GM23248 (cell line): ENCODE measurements around the gene VIPR2. TPM values are rescaled to one million over a fixed set of nuclear protein-coding genes. Genes with fewer than 3 reads are reported as not detected.
"Not testable (repeated sequence)": the region's sequence is repeated elsewhere in the genome, so short reads cannot be mapped to it uniquely, and the experiment has no call there.

ENCODE experiments used
- DNase-seq: peaks from one replicate; pipeline ENCODE4 v3.0.0-alpha.2; 2015
- H2AFZ ChIP-seq: fragments of 200-600 bp; sonication (generic); 2 replicates; pipeline ENCODE4 v1.6.1; 2016; ENCODE audit warnings: antibody characterized with exemption
- H3F3A ChIP-seq: fragments of 200-600 bp; sonication (generic); 2 replicates; pipeline ENCODE4 v1.6.1; 2016; ENCODE audit warnings: mild to moderate bottlenecking, antibody characterized with exemption, mixed run types; ENCODE audit not compliant: insufficient read depth
- H3K27ac ChIP-seq: fragments of 200-600 bp; sonication (generic); 2 replicates; pipeline ENCODE4 v1.5.1; 2016; ENCODE audit warnings: mild to moderate bottlenecking
- H3K27me3 ChIP-seq: fragments of 200-600 bp; sonication (generic); replicated peaks from 2 replicates; pipeline ENCODE4 v1.6.1; 2016; ENCODE audit warnings: mild to moderate bottlenecking; ENCODE audit not compliant: insufficient read depth
- H3K36me3 ChIP-seq: fragments of 200-600 bp; sonication (generic); 2 replicates; pipeline ENCODE4 v1.6.1; 2016; ENCODE audit warnings: low read depth, mild to moderate bottlenecking
- H3K4me1 ChIP-seq: fragments of 200-600 bp; sonication (generic); 2 replicates; pipeline ENCODE4 v1.6.1; 2016; ENCODE audit warnings: mild to moderate bottlenecking; ENCODE audit not compliant: insufficient read depth
- H3K4me2 ChIP-seq: fragments of 200-600 bp; sonication (generic); one replicate; pipeline ENCODE4 v1.6.1; 2016; ENCODE audit warnings: mild to moderate bottlenecking; ENCODE audit not compliant: unreplicated experiment
- H3K4me3 ChIP-seq: fragments of 200-600 bp; sonication (generic); 2 replicates; pipeline ENCODE4 v1.5.1; 2016; ENCODE audit warnings: mild to moderate bottlenecking
- H3K79me2 ChIP-seq: fragments of 200-600 bp; sonication (generic); 2 replicates; pipeline ENCODE4 v1.6.1; 2016; ENCODE audit warnings: mild to moderate bottlenecking; ENCODE audit not compliant: insufficient read depth
- H3K9ac ChIP-seq: fragments of 200-600 bp; sonication (generic); 2 replicates; pipeline ENCODE4 v1.6.1; 2016; ENCODE audit warnings: mild to moderate bottlenecking
- H3K9me2 ChIP-seq: fragments of 200-600 bp; sonication (generic); 2 replicates; pipeline ENCODE4 v1.6.1; 2016; ENCODE audit warnings: mixed run types, mild to moderate bottlenecking, moderate library complexity; ENCODE audit not compliant: insufficient read depth
- H3K9me3 ChIP-seq: fragments of 200-600 bp; sonication (generic); one replicate; pipeline ENCODE4 v1.6.1; 2017; ENCODE audit warnings: low read depth
- H4K20me1 ChIP-seq: fragments of 200-600 bp; sonication (generic); 2 replicates; pipeline ENCODE4 v1.6.0; 2016; ENCODE audit not compliant: insufficient read depth
- EZH2 ChIP-seq: fragments of 200-600 bp; sonication (generic); IDR thresholded peaks from 2 replicates; pipeline ENCODE4 v1.6.1; 2018; ENCODE audit warnings: antibody characterized with exemption, mild to moderate bottlenecking; ENCODE audit not compliant: insufficient read depth, poor library complexity, severe bottlenecking
- EZH2phosphoT487 ChIP-seq: fragments of 200-600 bp; sonication (generic); IDR thresholded peaks from 2 replicates; pipeline ENCODE4 v1.6.1; 2018; ENCODE audit warnings: antibody characterized with exemption, moderate library complexity, mild to moderate bottlenecking, low read depth; ENCODE audit not compliant: insufficient read depth
- WGBS, 2 experiments: methylation state at CpG; one replicate each; pipeline ENCODE4 v1.1.6; 2015 to 2017; ENCODE audit warnings: low lambda C conversion rate in 2 of 2, low coverage in 1 of 2; ENCODE audit errors: missing lambda C conversion rate in 2 of 2; 5-methylcytosine and 5-hydroxymethylcytosine counted together
- in situ Hi-C: fragments of 300-500 bp; cut with MboI; formaldehyde crosslinking; loops from 2 replicates; pipeline ENCODE4 v1.15.0; 2020
- polyA plus RNA-seq: library from polyadenylated mRNA; unstranded; fragments of >200 nt; fragmentation: Nextera tagmentation; extraction: Ambion mirVana; gene quantifications from 2 replicates; pipeline ENCODE4 v1.2.1, GENCODE V29; 2016
- total RNA-seq: library from RNA; depleted of rRNA; stranded (reverse); fragments of >200 nt; shearing (Covaris generic); gene quantifications from 2 replicates; pipeline ENCODE4 v1.2.3, GENCODE V29; 2014

VIPR2 gene
- total and polyA plus RNA-seq, 2 experiments from 2014 or later, result not detected

- H2AFZ ChIP-seq, result no peak overlapping the region
- H3K36me3 ChIP-seq, result no peaks in the 10 kb centered on the region
- no peaks in the 10 kb centered on the region for H3K9me3 ChIP-seq
- in situ Hi-C loops, result no loop called here
- no peak for DNase-seq
- H3K4me2 ChIP-seq, result no peak overlapping the region
- H4K20me1 ChIP-seq, result no peaks in the 10 kb centered on the region
- H3K4me3 ChIP-seq, result no peak overlapping the region
- no peak overlapping the region for H3K27ac ChIP-seq
- no peaks in the 10 kb centered on the region for H3K27me3 ChIP-seq
- TF ChIP-seq EZH2 (no peak), EZH2phosphoT487 (no peak)
- H3K79me2 ChIP-seq, result no peaks in the 10 kb centered on the region
- H3K9ac ChIP-seq, result no peak overlapping the region
- no peaks in the 10 kb centered on the region for H3K4me1 ChIP-seq
- 10 to 11% methylated on average over 9 of the region's 9 CpGs for WGBS, 2 experiments
- H3F3A ChIP-seq, result no peaks in the 10 kb centered on the region
- H3K9me2 ChIP-seq, result no peaks in the 10 kb centered on the region
Measured at GRCh38 chr7:159172400-159172799, 27.7 kb upstream of the VIPR2 start.

DNA sequence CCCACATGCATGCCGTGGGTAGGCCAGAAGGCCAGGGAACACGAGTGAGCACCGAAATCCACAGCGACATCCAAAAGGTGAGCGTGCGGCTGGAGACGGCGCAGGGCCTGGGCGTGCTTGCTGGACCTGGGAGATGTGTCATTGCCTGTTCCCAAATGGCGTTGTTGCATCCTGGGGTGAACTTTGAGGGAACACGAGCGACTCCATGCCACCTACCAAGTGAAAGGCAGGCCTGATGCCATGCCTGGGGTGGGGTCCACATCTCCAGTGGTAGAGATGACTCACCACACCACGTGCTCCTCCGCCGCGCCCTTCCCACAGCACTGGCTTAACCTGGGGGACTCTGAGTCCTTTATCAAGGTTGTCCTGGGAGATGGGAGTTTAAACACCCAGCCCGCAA, 24.7 kb upstream of the VIPR2 start:
- in situ Hi-C loops, result no loop called here
- no peaks in the 10 kb centered on the region for H3F3A ChIP-seq
- no peak overlapping the region for H3K4me2 ChIP-seq
- no peak overlapping the region for H3K4me3 ChIP-seq
- no peaks in the 10 kb centered on the region for H3K9me3 ChIP-seq
- no peaks in the 10 kb centered on the region for H4K20me1 ChIP-seq
- no peaks in the 10 kb centered on the region for H3K27me3 ChIP-seq
- 65 to 66% methylated on average over 17 of the region's 17 CpGs for whole genome bisulfite sequencing, 2 experiments
- H3K36me3 ChIP-seq, result no peaks in the 10 kb centered on the region
- DNase-seq, result no peak
- H3K27ac ChIP-seq, result no peak overlapping the region
- no peak for TF ChIP-seq EZH2phosphoT487
- TF ChIP-seq EZH2, result no peak
- H3K9me2 ChIP-seq, result no peaks in the 10 kb centered on the region
- H3K79me2 ChIP-seq, result no peaks in the 10 kb centered on the region
- no peaks in the 10 kb centered on the region for H3K4me1 ChIP-seq
- no peak overlapping the region for H3K9ac ChIP-seq
- H2AFZ ChIP-seq, result no peak overlapping the region

DNA sequence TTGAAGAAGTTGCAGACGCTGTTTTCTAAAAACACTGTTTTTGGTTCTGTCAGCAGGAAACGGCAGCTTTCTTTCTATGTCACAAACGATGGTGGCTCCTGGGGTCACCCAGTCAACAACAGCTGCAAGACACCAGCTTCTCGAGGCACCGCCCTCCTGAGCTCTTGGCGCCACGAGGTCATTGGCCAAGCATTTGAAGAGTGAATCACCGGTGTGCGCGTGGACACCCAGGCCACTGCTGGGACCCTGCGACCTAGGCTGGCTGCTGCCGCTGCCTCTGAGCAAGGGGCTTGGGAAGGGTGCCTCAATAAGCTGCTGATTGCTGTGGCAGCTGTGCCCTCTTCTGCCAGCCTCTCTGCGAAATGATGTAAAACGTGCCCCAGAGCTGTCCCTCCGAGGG, 22.5 kb upstream of the VIPR2 start:
- no peak for DNase-seq
- Histone ChIP-seq H3K9ac (no peak overlapping the region), H3K4me2 (no peak overlapping the region), H3K9me2 (no peaks in the 10 kb centered on the region), H2AFZ (no peak overlapping the region), H3F3A (no peaks in the 10 kb centered on the region), H3K27me3 (no peaks in the 10 kb centered on the region), H3K36me3 (no peaks in the 10 kb centered on the region), H3K4me3 (no peak overlapping the region), H4K20me1 (no peaks in the 10 kb centered on the region), H3K9me3 (no peaks in the 10 kb centered on the region), H3K27ac (no peak overlapping the region), H3K79me2 (no peaks in the 10 kb centered on the region), H3K4me1 (no peaks in the 10 kb centered on the region)
- in situ Hi-C loops, result no loop called here
- no peak for TF ChIP-seq EZH2
- TF ChIP-seq EZH2phosphoT487, result no peak
- 52 to 57% methylated on average over 15 of the region's 15 CpGs for WGBS, 2 experiments

DNA sequence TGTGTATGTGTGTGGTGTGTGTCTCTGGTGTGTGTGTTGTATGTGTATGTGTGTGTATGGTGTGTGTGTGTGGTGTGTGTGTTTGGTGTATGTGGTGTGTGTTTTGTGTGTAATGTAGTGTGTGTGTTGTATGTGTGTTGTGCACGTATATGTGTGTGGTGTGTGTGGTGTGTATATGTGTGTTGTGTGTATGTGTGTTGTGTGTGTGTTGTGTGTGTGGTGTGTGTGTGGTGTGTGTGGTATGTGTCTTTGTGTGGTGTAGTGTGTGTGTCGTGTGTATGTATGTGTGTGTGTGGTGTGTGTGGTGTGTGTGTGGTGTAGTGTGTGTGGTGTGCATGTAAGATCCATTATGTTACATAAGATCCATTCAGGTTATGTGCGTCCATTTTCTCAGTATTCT, 21.9 kb upstream of the VIPR2 start:
- no peak for DNase-seq
- 40 to 89% methylated on average over 1 to 3 of the region's 3 CpGs for WGBS, 2 experiments
- in situ Hi-C loops, result no loop called here

GRCh38 chr7:159165352-159165751, 20.7 kb upstream of the VIPR2 start:
- no peak for TF ChIP-seq EZH2phosphoT487
- no peak for TF ChIP-seq EZH2
- Histone ChIP-seq H3K27ac (no peak overlapping the region), H3K79me2 (no peaks in the 10 kb centered on the region), H2AFZ (no peak overlapping the region), H3F3A (no peaks in the 10 kb centered on the region), H3K27me3 (no peaks in the 10 kb centered on the region), H3K4me1 (no peaks in the 10 kb centered on the region), H3K9me2 (no peaks in the 10 kb centered on the region), H3K9me3 (no peaks in the 10 kb centered on the region), H4K20me1 (no peaks in the 10 kb centered on the region), H3K36me3 (no peaks in the 10 kb centered on the region), H3K4me3 (no peak overlapping the region), H3K9ac (no peak overlapping the region), H3K4me2 (no peak overlapping the region)
- 46 to 47% methylated on average over 6 of the region's 6 CpGs for WGBS, 2 experiments
- DNase-seq, result no peak
- in situ Hi-C loops, result no loop called here

More for the DNA sequence above, 21.9 kb upstream of the VIPR2 start:
- H4K20me1 ChIP-seq, result no peaks in the 10 kb centered on the region
- no peak overlapping the region for H3K4me2 ChIP-seq
- H2AFZ ChIP-seq, result no peak overlapping the region
- no peaks in the 10 kb centered on the region for H3K27me3 ChIP-seq
- no peak overlapping the region for H3K9ac ChIP-seq
- H3F3A ChIP-seq, result no peaks in the 10 kb centered on the region
- H3K9me2 ChIP-seq, result no peaks in the 10 kb centered on the region
- H3K36me3 ChIP-seq, result no peaks in the 10 kb centered on the region
- no peaks in the 10 kb centered on the region for H3K79me2 ChIP-seq
- H3K9me3 ChIP-seq, result no peaks in the 10 kb centered on the region
- TF ChIP-seq EZH2 (no peak), EZH2phosphoT487 (no peak)
- no peak overlapping the region for H3K27ac ChIP-seq
- no peaks in the 10 kb centered on the region for H3K4me1 ChIP-seq
- no peak overlapping the region for H3K4me3 ChIP-seq

DNA sequence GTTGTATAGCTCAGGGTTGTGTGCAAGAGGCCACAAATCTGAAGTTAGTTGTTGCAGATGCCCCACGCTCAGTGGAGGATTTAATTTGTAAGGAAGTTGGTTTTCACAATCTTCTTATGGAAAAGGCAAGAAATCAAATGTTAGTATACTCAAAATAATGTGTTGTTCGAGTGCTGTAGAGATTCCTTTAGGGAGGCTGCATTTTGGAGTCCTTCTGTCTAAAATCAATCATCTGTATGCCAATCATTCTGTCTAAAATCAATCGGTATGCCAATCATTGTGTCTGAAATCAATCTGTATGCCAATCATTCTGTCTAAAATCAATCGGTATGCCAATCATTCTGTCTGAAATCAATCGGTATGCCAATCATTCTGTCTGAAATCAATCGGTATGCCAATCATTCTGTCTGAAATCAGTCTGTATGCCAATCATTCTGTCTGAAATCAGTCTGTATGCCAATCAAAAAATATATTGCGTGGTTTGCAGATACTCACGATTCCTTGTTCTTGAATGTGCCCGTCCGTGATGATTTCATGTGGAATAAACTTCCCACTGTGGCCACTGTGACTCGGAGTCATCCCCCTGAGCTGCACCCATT, 19.1 kb upstream of the VIPR2 start:
- H3K36me3 ChIP-seq, H3K9me2 ChIP-seq, H3K27me3 ChIP-seq, H3K4me2 ChIP-seq, H3K4me1 ChIP-seq, H3K79me2 ChIP-seq, H4K20me1 ChIP-seq, H3K27ac ChIP-seq, H3K4me3 ChIP-seq, DNase-seq, H3F3A ChIP-seq, H3K9me3 ChIP-seq, H3K9ac ChIP-seq, in situ Hi-C loops, H2AFZ ChIP-seq: not testable (repeated sequence)
- 28 to 37% methylated on average over 4 to 7 of the region's 11 CpGs for WGBS, 2 experiments

DNA sequence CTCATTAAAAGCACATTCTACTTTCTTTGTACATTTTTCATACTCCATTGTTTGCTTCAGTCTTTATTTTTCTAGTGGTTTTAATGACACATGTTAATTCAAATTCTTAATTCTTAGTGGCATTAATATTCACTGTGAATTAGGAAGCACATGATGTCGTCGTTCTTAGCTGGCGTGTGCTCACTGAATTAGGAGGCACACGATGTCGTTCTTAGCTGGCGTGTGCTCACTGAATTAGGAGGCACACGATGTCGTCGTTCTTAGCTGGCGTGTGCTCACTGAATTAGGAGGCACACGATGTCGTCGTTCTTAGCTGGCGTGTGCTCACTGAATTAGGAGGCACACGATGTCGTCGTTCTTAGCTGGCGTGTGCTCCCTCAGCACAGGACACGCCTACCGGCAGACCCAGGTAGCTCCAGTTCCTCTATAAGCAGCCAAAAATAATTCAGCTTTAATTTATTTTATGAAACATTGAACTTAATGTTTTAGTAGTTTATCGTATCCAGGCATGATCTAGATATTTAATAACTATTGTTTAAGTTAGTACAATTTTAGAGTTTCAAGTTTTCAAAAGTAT, 17.5 kb upstream of the VIPR2 start:
- 17 to 28% methylated on average over 21 of the region's 21 CpGs for WGBS, 2 experiments
- in situ Hi-C loops, H3K9me2 ChIP-seq: not testable (repeated sequence)

More for the DNA sequence above, 17.5 kb upstream of the VIPR2 start:
- not testable (repeated sequence) for H3K27ac ChIP-seq, H3K9ac ChIP-seq, H3K9me3 ChIP-seq, H3K4me1 ChIP-seq, H4K20me1 ChIP-seq, DNase-seq, H3F3A ChIP-seq, H3K79me2 ChIP-seq, H3K27me3 ChIP-seq, H2AFZ ChIP-seq, H3K4me3 ChIP-seq, H3K36me3 ChIP-seq, H3K4me2 ChIP-seq
